Spleen (tissue), 7 donors: ENCODE results near the gene PHOSPHO1.
"Not testable (repeated sequence)": the region's sequence is repeated elsewhere in the genome, so short reads cannot be mapped to it uniquely, and the experiment has no call there.

ENCODE experiments used
- POLR2A ChIP-seq, 3 donors: fragments of 450-650 bp; IDR thresholded peaks; one replicate each; pipeline ENCODE4 v1.5.1; 2017; ENCODE audit warnings: antibody characterized with exemption in 3 of 3, mild to moderate bottlenecking in 1 of 3
- TF ChIP-seq, protein P1 (sequence below), 11 experiments: fragments of 200-600 bp in 7 of 11; fragments of 450-650 bp in 4 of 11; sonication (generic) in 4 of 11; IDR thresholded peaks in 8 of 11; conservative IDR thresholded peaks in 3 of 11; 1 replicate in 7 of 11; 2 replicates in 4 of 11; pipeline versions ENCODE4 v1.4.0 to v1.8.0; 2016 to 2021; ENCODE audit warnings: antibody characterized with exemption in 11 of 11, inconsistent platforms in 4 of 11, mild to moderate bottlenecking in 1 of 11
- donor health status: DM: no; HTN: no; CAD: no; lungs with moderate emphysema.
- donor health status: DM: no; HTN: no; CAD: no.
- donor health status: DM: no; HTN: no; CAD: no.

DNA sequence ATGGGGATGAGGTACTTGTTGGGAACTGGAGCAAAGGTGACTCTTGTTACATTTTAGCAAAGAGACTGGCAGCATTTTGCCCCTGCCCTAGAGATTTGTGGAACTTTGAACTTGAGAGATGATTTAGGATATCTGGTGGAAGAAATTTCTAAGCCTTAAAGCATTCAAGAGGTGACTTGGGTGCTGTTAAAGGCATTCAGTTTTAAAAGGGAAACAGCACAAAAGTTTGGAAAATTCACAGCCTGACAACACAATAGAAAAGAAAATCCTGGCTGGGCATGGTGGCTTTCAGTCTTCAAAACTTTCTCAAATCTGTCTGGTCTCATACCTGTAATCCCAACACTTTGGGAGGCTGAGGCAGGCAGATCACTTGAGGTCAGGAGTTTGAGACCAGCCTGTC, 46.1 kb downstream of the PHOSPHO1 start:
- TF ChIP-seq, protein P1, sequence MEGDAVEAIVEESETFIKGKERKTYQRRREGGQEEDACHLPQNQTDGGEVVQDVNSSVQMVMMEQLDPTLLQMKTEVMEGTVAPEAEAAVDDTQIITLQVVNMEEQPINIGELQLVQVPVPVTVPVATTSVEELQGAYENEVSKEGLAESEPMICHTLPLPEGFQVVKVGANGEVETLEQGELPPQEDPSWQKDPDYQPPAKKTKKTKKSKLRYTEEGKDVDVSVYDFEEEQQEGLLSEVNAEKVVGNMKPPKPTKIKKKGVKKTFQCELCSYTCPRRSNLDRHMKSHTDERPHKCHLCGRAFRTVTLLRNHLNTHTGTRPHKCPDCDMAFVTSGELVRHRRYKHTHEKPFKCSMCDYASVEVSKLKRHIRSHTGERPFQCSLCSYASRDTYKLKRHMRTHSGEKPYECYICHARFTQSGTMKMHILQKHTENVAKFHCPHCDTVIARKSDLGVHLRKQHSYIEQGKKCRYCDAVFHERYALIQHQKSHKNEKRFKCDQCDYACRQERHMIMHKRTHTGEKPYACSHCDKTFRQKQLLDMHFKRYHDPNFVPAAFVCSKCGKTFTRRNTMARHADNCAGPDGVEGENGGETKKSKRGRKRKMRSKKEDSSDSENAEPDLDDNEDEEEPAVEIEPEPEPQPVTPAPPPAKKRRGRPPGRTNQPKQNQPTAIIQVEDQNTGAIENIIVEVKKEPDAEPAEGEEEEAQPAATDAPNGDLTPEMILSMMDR (IDR thresholded peaks at IDR 0.05 in 8 of 11, conservative IDR thresholded peaks at IDR 0.05 in 3 of 11) = not testable (repeated sequence)
- not testable (repeated sequence) for TF ChIP-seq POLR2A (IDR thresholded peaks at IDR 0.05)
